NCI-H510A treated with DMSO at 0.1 percent for 48 hours (cell line): Measurements from ENCODE around the gene RICTOR.
"Not testable (repeated sequence)": the region's sequence is repeated elsewhere in the genome, so short reads cannot be mapped to it uniquely, and the experiment has no call there.

Source experiments
- DNase-seq: peaks from one replicate; lab custom pipeline; 2025; lab: John Stamatoyannopoulos, UW

RICTOR gene

DNA sequence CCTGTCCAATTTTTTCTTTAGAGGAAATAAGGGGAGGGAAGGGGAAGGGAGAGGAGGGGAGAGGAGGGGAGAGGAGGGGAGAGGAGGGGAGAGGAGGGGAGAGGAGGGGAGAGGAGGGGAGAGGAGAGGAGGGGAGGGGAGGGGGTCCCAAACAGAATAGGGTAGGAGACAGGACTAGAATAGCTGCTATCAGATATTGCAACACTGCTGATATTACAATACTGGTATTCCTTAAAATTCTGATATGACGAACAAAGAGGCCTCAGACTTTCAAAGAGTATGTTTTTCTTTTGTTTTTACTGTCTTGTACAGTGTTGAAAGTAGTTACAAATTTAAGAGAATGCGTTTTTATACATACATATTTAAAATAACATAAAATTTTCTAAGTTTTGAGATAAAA is 67.5 kb downstream of the RICTOR start:
- DNase-seq: no peak

DNA sequence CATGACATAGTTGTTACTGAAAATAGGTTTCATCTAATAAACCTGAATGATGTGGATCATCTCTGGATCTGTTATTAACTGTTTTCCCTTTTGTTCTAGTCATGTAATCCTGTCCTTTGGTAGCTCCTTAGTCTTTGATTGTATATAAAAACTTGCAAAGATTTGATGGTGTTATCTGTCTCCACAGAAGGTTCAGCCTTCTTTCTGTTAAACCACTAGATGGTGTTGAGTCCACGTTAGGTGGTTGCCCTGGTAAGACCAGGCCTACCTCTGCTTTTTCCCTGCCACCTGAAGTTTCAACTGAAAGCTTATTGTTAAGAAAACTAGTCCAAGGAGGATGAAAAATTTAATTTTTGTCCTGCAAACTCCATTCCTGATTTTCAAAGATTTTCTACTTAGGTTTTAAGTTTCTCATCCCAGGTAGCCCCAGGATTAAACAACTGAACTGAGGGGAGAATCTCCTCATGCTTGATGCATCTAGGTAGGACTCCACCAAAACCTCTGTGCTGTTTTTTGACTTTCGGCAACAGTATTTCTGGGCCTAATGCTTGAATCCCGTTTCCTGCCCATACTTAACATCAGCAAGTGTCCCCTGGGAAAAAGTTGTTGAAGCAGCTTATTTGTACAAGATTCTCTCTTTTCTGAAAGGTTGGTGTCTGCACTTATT is 68.5 kb downstream of the RICTOR start:
- no peak for DNase-seq

DNA sequence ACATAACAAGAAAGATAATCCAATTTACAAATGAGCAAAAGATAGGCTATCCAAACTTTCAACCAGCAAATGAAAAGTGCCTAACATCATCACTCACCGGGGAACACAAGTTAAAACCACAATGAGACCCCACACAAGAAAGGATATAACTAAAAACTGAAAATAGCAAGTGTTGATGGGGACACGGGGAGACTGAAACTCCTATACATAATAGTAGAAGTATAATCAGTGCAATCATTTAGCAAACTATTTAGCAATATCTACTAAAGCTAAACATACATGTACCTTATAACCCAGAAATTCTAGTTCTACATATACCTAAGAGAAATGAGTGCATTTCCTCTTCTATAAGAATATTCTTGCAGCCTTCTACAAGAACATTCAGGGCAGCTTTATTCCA is 72.5 kb downstream of the RICTOR start:
- no peak for DNase-seq

DNA sequence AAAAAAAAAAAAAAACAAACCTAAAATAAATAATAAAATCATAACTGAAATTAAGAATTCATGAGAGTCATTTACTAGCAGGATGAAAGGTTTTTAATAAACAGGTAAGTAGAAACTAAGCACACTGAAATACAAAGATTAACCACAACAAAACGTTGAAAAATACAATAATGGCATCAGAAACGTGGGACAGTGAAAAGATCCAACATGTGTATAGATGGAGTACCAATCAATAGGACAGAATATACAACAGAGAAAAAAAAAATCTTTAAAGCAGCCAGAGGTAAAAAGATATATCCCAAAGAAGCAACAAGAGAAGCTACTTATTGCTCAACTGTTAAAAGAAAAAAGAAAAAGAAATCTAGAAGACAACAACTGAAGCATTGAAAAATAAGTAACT is 75.2 kb downstream of the RICTOR start:
- no peak for DNase-seq

DNA sequence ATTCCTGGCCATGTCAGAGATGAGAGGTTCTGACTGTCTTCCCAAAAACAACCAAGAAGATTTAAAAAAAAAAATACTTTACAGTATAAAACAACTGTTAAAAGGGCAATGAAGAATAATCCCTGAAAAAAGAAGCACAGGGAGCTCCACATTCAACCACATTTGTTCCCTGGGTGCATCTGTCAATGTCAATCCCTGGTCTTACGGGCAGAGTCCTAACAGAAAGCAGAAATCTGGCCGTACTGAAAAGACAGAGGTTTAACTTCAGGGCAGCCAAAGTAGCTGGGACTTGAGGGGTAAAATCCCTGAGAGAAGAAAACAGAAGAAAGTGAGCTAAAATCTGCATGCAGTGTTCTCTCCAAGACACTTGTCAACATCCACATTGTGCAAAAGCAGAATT is 76.6 kb downstream of the RICTOR start:
- no peak for DNase-seq

DNA sequence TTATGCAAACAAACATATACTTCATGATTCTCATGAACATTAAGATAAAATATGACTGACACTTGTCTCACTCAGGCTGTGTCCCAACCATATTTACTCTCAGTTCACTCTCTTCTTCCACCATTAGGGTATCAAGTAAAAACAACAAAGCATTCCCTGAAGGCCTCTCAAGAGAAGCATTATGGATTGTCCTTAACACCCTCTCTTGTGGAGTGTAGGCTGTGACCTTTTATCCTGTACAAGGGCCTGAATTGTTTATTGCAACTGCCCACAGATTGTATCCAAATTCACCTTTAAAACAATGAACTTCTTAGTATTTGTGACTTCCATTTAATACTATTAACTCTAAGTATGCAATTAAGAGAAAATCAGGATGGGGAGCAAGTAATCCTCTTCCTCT is 78.1 kb downstream of the RICTOR start:
- DNase-seq: peak; percentile 31

DNA sequence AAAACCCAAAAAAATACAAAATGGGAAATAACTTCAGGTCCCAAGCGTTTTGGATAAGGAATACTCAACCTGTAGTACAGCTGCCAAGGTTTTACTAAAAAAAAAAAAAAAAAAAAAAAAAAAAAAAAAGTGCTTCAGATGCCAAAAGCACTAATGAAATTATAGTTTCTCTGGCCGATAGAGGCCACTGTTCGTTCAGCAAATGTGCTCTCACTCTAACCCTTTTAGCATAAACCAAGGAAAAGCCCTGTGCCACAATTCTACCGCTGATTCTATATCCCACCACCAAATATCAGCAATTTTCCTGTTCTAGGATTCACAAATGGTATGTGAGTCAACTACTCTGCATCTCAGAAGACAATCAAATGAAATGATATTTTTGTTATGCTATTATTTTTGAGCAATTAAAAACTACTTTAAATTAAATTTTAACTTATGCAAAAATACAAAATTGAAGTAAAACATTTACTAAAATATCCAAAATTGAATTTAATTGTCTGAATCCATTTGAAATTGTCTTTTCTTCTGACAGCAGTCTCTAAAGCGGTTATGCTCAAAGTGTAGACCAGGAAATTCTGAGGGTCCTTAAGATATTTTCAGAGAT is 79.8 kb downstream of the RICTOR start:
- peak; percentile 14 for DNase-seq

DNA sequence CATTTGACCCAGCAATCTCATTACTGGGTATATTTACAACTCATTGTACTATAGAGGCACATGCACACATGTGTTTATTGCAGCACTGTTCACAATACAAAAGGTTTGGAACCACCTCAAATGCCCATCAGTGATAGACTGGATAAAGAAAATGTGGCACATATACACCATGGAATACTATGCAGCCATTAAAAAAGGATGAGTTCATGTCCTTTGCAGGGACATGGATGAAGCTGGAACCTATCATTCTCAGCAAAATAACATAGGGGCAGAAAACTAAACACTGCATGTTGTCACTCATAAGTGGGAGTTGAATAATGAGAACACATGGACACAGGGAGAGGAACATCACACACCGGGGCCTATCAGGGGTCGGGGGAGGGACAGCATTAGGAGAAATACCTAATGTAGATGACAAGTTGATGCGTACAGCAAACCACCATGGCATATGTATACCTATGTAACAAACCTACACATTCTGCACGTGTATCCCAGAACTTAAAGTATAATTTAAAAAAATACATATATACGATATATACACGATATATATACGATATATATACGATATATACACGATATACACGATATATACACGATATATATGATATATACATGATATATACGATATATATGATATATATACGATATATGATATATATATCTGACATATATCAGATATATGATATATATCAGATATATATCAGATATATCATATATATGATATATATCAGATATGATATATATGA is 84.1 kb downstream of the RICTOR start:
- DNase-seq: not testable (repeated sequence)

DNA sequence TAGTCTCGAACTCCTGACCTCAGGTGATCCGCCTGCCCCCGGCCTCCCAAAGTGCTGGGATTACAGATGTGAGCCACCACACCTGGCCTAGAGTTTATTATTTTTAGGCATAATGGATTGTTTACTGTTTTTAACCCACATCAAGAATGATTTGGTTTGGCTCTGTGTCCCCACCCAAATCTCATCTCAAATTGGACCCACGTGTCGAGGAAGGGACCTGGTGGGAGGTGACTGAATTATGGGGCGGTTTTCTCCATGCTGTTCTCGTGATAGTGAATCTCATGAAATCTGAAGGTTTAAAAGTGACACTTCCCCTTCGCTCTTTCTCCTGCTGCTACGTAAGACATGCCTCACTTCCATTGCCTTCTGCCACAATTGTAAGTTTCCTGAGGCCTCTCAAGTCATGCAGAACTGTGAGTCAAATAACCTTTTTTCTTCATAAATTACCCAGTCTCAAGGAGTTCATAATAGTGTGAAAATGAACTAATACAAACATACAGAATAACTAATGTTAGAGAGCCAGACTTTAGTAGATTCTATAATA is 88.2 kb downstream of the RICTOR start:
- DNase-seq: no peak

DNA sequence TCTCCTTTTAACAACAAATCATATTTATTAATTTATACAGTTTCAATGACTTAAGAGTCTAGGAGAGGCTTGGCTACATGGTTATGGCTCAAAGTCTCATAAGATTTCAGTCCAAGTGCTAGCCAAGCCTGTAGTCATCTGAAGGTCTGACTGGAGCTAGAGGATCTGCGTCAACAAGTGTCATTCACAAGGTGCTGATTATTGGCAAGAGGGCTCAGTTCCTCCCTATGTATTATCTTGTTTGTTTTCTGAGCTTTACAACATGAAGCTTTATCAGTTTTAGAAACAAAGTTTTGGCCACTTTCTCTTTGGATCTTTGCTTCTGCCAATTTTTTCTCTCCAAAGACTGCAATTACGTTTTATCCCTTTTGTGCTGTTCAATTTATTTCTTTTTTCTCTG is 94.7 kb downstream of the RICTOR start:
- no peak for DNase-seq

DNA sequence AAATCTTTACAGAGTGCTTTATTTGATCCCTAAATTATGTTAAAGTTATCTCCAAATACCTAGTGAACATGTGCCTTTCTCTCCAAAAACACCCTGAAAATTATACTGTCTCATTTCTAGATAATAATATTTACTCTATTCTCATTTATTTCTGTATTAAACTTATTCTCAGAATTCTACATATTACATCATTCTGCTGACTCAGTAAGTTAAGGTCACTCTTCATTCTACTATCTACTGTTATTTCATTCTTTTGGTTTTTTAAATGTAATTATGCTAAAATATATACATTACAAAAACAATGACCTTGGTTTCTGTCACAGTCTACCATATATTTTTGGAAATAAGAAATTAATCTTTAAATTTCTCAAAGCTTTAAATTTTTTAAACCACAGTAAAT is 96.2 kb downstream of the RICTOR start:
- no peak for DNase-seq

DNA sequence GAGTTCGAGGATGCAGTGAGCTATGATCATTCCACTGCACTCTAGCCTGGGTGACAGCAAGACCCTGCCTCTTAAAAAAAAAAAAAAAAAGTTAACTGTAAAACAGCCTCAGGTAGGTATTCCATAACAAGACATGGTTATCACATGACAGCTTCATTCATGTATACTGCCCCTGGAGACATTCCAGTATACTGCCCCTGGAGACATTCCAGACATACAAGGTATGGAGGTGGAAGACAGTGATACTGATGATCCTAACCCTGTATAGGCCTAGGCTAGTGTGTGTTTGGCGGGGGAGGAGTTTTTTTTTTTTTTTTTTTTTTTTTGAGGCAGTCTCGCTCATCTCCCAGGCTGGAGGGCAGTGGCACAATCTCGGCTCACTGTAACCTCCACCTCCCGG is 105.5 kb downstream of the RICTOR start:
- DNase-seq: no peak

DNA sequence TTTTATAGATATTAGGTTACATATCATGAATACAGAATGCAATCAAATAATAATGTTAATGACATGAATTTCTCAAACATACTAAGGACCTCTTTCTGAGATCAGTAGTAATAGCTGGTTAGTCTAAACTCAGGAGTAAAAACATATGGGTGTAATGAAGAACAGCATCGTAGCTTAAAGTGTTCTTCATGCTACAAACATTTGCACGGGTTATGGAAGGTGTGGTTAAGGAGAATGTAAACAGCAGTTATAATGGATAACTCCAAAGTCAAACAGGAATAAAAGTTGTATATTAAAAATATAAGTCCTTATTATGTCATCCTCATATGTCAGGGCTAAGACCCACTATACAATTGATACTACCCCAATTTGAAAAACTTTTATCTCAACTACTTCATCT is 112.5 kb downstream of the RICTOR start:
- DNase-seq: no peak

DNA sequence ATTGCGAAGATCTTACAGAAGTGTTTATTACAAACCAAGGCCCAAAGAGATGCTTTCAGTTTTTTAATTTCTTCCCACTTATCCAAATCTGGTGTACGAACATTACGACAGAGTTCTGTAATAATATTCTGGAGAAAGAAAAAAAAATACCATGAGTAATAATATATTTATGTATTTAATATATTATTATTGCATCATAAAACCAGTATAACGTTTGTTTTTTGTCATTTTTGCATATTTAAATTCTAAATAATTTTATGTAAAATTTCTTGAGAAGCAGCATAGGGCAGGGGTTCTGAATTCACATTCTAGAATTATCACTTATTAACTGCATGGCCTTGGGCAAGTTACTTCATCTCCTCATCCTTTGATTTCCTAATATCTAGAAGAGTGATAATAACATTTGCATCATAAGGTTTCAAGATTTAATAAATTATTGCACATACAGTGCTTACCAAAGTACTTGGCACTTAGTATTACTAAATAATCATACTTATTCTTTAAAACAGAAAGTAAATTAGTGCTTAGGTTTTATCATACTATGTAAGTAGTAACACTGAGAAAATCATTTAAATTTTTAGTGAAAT is 120.7 kb downstream of the RICTOR start:
- DNase-seq: no peak

DNA sequence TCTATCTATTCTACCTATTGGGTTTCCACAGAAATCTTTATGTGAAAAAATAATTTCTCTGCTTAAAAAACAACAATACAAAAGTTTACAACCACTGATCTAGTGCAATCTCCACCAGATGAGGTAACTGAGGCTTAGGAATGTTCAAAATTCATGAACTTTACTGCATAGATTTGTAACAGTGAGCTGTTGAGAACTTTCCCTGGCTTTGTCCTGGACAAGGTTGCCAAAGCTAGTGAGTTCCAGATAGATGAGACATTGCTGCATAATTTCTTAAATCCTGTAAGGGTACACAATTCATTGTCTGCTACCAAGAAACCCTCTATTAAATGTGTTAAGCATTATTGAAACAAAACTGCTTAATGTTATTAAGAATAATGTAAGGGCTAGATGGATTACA is 125.7 kb downstream of the RICTOR start:
- DNase-seq: no peak

DNA sequence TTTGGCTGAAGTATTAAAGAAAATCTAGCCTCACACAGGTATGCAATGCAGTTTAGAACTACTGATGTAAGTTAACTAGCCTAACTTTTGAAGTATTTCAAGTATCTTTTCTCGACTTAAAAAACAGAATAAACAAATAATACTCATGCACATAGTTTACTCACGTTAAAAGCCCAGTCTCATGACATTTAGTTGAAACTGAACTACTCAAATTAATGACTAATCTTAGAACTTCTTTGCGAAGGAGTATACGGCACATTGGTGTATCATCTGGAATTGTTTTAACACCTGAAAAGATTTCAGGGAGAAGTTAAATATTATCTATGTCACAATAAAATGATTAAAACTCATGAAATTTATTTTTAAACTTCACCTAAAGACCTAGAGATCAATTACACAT is 129.9 kb downstream of the RICTOR start:
- no peak for DNase-seq

DNA sequence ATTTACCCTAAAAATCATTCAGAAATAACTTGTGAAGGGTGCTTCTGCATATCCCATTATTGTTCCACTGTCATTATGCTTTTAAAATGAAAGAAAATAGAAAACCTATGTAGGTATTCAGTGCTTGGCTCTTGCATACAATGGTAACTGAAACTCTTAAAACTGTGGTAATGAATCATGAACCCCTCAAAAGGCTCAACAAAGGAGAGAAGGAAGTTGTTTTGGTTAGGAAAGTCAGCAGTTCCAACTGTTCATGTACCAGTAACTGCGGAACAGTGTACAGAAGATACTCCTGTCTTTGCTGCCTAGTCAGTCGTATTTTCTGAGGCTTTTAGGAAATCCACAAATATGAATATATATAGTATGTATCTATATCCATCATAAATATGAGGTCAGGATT is 132.3 kb downstream of the RICTOR start:
- no peak for DNase-seq

DNA sequence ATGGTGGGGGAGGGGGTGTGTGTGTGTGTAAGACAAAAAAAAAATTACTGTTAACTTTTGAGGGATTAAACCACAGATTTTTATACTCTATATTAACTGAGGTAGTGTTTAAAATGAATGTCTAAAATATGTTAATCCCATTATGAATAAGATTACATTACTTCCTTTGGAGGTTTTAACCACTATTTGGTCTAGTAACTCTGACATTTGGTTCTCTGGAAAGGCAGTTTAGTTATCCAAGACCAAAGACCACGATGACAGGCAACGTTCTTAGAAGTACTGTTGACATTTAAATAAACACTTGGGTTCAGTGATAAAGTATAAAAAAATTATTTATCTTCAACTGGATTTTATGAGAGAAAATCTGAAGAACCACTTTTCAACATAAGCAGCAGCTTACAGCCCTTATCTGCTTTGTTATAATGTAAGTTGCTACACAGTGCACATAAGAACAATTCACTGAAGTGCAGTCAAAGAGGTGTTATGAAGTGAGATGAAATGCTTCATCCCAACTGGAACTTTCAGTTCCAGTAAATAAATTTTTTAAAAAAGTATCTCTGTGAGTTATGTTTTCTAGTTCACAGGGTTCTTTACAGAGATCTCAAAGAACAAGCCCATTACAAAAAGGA is 133.9 kb downstream of the RICTOR start:
- DNase-seq: no peak

DNA sequence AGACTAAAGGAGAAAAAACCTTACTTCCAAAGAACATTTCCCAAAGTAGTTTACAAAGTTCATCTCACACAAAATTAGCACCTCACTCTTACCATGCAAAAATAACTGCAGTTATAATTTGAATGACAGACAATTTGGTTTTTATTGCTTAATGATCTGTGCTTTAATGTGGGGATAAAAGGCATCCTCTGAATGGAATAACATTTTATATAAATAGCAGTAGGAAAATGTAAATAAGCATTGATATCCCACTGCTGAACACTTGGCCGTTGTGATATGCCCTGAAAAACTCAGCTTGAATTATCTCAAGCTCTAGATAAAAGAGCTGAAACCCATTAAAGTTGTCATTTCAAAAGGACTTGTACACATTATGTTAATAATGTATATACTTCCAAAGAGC is 135.2 kb downstream of the RICTOR start:
- no peak for DNase-seq

DNA sequence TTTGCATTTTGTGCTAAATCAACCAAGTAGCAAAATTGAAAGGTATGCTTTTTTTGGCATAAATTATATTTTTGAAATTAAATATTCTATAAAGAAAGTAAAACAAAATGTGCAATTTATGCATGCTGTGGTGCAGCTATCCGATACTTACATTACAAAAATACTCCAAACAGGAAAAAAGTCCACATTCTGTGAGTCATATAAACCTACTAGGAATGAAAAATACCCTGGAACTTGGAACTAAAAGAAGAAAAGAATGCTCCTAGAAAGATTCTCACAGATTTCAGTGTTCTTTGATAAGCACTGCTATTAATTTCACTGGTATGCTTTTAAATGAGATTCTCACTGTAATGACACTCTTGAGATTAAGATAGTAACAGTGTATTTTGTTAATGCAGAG is 135.8 kb downstream of the RICTOR start:
- no peak for DNase-seq

DNA sequence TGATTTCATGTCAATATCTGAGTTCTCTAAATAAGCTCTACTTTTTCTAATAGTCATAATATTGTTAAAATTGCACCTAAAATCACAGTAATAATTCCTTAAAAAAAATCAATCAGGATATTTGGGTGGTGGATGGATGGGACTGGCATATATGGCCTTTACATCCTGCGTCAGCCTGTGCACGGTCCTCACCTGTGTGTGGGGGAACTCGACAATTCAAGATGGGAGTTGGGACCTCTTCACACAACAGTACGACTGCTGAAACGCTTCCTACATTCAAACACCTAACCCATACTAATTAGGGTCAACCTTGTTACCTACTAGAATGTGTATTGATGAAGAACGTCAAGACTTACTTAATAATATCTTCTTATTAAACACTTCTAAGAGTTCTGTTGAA is 137.9 kb downstream of the RICTOR start:
- no peak for DNase-seq

DNA sequence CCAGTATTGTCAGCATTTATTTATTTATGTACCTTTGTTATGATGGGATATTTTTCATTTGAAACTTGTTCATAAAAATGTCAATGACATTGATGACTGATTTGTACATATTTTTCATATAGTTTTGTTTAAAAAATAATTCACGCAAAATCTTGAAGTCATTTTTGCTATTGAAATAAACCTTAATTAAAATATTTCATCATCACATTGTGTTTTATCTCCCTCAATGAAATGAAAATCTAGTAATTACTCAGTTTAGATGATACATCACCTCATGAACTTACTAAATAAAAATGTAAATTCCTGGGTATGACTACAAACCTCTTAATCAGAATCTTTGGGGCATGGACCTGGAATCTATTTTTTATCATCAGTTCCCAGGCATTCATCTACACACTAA is 138.8 kb downstream of the RICTOR start:
- no peak for DNase-seq
